Stimulated activated CD4-positive, alpha-beta T cell treated with anti-CD3 and anti-CD28 coated beads, Interleukin-1b, Interleukin-23, amount 100 ng/mL, for 24 hours (primary cell): ENCODE data around the gene FKBP15.

Experiments
- DNase-seq, 4 experiments: peaks; one replicate each; pipeline ENCODE4 v3.0.0-alpha.2; 2020; ENCODE audit warnings: low read depth in 4 of 4, low spot score in 1 of 4

The FKBP15 gene

GRCh38 chr9:113231701-113232100, 10.6 kb upstream of the FKBP15 start:
- no peak for DNase-seq

DNA sequence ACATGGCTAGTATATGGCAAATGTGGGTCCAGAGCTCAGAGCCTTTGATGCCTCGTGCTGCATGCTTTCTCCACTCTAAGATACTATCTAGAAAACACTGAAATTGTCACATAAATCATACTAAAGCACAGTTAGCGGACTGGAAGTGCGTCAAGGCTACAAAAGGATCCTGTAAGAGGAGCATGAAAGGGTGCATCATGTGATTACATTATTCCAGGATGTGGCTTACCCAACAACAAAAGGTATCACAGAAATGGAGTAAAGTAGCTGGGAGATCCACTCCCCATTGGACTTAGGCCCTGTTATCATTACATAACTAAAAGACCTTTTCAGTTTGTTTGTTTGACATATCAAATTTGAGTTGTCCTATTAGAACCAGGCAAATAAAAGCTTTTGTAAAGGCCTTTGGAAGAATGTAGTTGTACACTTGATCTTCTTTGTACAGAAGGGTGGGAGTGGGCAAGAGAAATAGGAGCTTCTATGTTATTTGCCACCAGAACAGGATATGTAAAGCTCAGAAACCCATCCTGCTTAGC, 7.1 kb upstream of the FKBP15 start:
- no peak for DNase-seq

- DNase-seq, result no peak
These were observed 6.4 kb upstream of the FKBP15 start for GRCh38 chr9:113227436-113227835.

- DNase-seq, result no peak
These were observed 2.9 kb upstream of the FKBP15 start for GRCh38 chr9:113223963-113224362.

DNA sequence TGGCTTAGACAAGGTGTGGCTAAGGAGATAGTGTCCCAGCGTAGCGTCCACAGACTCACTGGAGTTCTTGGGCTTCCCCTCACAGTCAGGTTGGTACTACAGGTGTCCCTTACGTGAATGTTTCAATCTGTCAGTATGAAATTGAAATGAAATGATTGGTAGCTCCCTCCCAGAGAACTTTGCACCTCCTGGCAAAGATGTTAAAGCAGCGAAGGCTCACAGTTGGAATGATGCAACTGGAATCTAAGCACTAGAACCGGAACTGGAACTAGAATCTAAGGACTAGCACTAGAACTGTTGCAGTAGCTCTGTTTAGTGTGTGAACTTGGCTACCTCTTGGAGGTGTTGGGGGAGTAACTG, 1.4 kb upstream of the FKBP15 start:
- no peak for DNase-seq

GRCh38 chr9:113221800-113222481, 864 bp upstream of the FKBP15 start:
- DNase-seq, result no peak

- no peak for DNase-seq
These were observed 542 bp downstream of the FKBP15 start for GRCh38 chr9:113220467-113221002.

- no peak for DNase-seq
These were observed 1.1 kb downstream of the FKBP15 start for GRCh38 chr9:113219969-113220368.

- DNase-seq, result no peak
These were observed 1.7 kb downstream of the FKBP15 start for GRCh38 chr9:113219186-113219936.

DNA sequence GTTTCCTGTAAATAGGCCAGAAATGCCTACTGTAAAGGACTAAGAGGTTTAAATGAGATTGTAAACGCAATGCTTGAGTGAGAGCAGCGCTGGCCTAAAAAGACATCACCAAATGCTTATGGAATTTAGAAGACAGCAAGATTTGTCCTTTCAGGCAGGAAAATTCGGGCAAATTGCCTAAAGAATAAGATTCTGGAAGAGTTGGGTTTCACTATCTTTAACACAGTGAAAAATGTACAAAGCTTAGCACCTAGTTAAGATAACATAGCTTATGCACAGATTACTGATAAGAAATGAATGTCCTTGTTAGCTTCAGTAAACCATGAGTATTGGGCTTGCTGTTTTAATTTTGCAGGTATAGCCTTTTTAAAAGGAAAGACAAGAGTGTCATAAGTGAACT, 4.7 kb downstream of the FKBP15 start:
- no peak for DNase-seq

DNA sequence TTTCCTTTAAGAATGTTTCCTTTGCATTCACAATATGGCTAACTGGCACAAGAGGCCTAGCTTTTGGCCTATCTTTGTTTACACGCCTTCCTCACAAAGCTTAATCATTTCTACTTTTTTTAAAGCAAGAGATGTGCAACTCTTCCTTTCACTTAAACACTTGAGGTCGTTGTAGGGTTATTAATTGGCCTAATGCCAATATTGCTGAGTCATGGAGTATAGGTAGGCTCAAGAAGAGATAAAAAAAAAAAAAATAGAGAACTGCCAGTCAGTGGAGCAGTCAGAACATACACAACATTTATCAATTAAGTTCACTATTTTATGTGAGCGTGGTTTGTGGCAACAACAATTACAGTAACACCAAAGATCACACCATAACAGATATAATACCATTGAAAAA, 5.9 kb downstream of the FKBP15 start:
- DNase-seq, result no peak

- DNase-seq, result no peak
These were observed 10.3 kb downstream of the FKBP15 start for GRCh38 chr9:113210815-113211214.

GRCh38 chr9:113205861-113206260, 15.2 kb downstream of the FKBP15 start:
- DNase-seq, result no peak

- no peak for DNase-seq
These were observed 15.6 kb downstream of the FKBP15 start for GRCh38 chr9:113205432-113205831.

DNA sequence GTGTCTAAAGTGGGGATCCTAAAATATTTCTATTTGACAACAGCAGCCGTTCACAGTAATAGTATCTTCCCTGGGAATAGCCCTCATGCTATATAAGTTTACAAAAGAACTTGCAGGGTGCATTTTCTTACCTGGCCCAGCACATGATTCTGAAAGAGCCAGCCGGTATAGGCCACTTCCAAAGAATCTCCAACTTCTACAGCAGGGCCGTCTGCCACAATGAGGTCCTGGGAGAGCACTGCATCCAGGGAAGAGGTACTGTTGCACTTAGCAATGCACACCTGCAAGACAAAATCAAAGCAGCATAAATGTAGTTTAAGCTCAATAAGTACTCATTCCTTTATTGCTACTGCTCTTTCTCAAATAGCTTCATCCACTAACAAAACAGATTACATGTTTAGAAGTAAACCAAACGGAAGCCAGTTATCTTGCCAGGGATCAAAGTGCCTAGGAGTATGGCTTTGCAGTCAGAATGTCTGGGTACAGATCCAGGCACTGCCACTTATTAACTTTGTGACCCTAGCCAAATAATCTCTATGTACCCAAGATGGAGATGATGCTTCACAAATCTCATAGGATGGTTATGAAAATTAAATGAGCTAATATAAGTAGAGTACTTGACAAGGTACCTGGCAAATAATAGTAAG, 21.3 kb downstream of the FKBP15 start:
- DNase-seq, result no peak

DNA sequence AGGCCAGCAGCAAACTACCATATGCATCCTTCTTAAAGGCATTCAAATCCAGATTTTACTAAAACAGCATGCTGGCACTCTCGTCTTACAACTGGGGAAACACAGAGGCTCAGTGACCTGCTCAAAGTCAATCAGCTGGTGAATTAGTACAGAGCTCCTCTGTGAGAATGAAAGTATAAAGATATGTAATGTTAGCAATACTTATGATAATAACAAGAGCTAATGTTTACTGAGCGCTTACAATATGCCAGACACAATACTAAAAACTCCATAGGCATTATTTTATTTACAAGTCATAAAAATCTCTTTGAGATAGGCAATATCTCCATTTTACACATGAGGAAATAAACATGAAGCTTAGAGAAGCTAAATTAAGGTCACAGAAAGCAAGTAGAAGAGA, 28.6 kb downstream of the FKBP15 start:
- no peak for DNase-seq

GRCh38 chr9:113187929-113188595, 33.0 kb downstream of the FKBP15 start:
- DNase-seq, result no peak

DNA sequence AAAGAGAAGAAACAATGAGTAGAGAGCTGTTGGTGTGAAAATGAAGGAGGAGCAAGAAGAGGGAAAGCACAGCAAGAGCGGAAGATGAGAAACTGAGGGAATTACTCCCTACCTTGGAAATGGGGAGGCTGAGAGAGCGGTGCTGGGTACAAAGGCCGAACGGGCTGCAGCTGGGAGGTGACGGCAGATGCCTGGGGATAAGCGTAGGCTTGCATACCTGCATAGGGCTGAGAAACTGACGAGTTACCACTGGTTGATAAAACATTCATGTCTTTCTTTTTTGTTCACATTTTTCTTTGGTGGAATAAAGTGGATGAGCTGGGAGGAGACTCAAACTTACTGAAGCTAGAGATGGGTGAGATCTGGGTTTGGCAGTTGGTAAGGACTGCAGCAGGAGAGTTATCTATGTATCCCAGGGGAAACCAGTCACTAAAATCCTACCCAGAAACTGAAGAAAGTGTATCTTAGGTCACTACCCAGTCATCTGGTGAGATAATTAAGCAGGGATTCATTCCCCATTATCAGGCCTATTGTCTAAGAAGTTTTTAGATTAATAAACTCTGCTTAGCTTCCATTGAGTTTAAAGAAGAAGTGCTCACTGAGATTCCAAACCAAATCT, 34.8 kb downstream of the FKBP15 start:
- DNase-seq, result no peak

DNA sequence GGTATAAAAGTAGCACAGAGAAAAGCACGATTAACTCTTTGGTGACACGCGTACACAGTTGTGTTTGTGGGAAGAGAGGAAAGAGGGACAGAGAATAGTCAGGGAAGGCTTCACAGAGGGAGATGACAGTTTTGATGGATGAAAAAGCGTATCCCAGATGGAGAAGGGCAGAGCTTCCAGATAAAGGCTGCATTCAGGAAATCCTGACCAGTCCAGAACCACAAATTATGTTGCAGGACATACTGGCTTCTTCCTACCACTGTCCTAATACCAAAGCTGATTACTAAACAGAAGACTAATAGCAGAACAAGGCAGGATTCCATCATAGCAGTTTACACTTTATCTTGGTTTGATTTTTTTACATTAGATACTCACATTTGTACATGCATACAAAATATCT, 35.8 kb downstream of the FKBP15 start:
- no peak for DNase-seq

- DNase-seq, result no peak
These were observed 36.5 kb downstream of the FKBP15 start for GRCh38 chr9:113184539-113184938.

GRCh38 chr9:113183956-113184488, 37.1 kb downstream of the FKBP15 start:
- DNase-seq, result no peak
